KBM-7 (cell line): ENCODE results near the gene DPCD.

Experiments used
- DNase-seq: peaks from one replicate; pipeline ENCODE4 v3.0.0-alpha.2; 2015
- in situ Hi-C: fragments of 300-500 bp; cut with MboI; formaldehyde crosslinking; loops from 2 replicates; pipeline ENCODE4 v1.14.3; 2020; ENCODE audit warnings: low sequenced_read_pairs, low pct_unique_long_range_greater_than_20kb, mixed read lengths

Gene DPCD

DNA sequence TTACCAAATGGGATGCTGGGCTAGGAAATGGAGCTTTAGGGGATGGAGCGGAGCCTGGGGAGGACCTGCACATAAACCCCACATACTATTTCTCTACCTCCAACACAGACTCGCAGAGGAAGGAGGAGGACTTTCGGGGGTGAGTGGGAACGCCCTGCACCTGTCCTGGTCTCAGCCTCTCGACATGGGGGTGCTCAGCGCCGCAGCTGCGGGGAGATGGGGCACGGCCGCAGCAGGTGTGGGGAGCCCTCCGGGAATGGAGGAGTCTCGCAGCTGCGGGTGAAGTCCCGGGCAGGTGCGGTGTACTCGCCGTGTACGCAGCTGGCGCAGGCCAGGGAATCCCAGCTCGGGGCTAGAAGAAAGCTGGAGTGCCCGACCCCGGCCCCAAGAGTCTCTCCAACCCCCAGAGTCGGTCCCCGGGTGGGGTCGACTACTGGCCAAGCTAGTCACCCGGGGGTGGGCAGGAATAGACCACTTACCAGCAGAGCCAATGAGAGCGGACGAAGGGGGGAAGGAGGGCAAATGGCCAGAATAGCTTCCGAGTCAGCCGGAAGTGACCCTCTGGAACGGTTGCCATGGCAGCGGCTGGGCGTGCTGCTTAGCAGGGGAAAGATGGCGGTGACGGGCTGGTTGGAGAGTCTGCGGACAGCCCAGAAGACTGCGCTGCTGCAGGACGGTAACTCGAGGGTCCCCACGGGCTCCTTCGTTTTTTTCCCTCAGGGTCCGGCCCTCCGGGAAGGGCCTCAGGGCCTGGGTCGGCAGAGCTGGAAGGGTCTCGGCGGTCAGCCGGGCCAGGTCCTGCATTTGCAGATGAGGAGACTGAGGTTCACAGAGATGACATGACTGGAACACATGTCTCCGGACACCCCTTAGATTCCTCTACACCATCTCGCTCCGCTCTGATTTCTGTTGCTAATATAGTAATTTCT is at the start of gene DPCD, which contains the start of gene POLL:
Gene DPCD, plus strand, starts transcription at position 597 of the 929 bp plus-strand sequence. Its CDS starts 16 bp downstream, at position 613.
Gene POLL, minus strand, starts transcription at position 533 of the 929 bp plus-strand sequence. CDS start 897 bp downstream, outside the sequence.
- peak; percentile 94 for DNase-seq
- in situ Hi-C loops = no loop called here

DNA sequence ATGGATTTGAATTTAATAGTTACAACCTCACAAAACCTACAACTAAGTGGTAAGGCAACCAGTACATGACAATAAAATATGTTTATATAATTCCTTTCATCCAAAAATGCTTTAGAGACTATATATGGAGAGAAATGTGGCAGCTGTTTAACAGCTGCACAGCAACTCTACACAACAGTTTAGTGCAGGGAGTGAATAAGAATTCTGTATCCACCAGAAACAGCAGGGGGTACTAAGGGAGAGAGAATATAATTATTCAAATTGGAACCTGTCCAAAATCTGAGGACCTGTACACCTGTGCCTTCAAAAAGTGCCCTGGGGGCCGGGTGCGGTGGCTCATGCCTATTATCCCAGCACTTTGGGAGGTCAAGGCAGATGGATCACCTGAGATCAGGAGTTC is 49.7 kb upstream of the DPCD start:
- no peak for DNase-seq

DNA sequence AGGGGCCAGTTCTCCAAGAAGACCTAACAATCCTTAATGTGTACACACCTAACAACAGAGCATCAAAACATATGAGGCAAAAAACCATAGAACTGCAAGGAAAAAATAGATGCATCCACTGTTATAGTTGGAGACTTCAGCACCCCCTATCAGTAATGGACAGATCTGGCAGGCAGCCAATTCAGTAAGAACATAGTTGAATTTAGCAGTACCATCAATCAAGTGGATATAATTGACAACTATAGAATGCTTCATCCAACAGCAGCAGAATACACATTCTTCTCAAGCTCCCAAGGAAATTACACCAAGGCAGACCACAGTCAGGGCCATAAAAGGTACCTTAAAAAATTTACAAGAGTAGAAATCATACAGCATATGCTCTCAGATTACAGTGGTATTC is 42.2 kb upstream of the DPCD start:
- DNase-seq = no peak
- in situ Hi-C loops = no loop called here

More for the DNA sequence above, 49.7 kb upstream of the DPCD start:
- in situ Hi-C loops = no loop called here

DNA sequence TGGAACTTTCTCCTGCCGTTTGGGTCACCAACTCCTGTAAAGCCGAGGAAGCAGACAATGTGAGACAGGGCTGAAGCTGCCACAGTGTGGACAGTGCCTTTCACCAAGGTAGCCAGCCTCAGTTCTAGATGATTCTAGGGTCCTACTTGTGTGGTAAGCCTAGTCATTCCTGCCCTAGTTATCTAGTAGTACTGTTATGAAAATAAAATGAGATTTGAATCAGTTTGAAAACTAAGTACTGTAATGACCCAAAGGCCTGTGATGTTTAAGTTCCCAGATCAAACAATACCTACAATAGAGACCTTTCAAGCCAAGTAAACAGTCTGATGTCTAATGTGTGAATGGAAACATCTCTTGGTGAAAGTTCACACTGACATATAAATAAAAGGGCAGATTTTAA is 37.2 kb upstream of the DPCD start:
- DNase-seq = no peak
- in situ Hi-C loops = loop anchor here (25.0 kb wide), 1 partner anchor 264 kb away; no protein-coding TSS in a partner anchor

DNA sequence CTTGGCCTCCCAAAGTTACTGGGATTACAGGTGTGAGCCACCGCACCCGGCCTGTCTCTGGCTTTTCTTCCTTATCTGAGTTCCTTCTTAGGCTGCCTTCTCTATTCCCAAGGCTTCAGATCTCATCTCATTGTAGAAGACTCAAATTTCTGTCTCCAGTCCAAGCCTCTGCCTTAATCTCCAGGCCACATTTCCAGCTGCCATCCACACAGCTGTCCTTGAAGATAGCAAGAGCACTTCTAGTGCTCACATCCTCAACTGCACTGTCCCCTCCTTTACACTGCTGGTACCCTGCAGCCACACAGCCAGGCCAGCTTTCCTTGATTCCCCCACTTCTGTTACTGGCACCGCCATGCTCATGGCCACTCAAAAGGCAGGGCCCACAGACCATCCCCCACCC is 35.7 kb upstream of the DPCD start:
- in situ Hi-C loops = loop anchor here (25.0 kb wide), 1 partner anchor 265 kb away; no protein-coding TSS in a partner anchor
- DNase-seq = no peak

DNA sequence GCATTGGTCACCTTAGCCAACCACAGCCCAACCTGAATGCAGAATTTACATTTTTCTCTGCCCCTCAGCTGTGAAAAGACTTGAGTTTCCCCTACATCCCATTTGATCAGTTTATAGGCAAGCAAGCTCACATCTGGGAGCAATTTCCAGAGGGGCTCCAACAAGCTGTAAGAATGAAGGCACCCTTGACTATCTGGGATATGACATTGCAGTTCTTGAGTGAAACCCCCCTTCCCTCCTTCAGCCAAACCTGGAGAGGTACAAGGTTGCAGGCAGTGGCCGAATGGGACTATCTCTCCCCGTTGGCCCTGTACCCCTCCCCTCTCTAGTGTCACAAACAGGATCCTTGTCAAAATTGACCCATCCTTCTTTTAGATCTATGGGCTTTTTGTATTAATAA is 30.6 kb upstream of the DPCD start:
- in situ Hi-C loops = loop anchor here (25.0 kb wide), 1 partner anchor 270 kb away; no protein-coding TSS in a partner anchor

DNA sequence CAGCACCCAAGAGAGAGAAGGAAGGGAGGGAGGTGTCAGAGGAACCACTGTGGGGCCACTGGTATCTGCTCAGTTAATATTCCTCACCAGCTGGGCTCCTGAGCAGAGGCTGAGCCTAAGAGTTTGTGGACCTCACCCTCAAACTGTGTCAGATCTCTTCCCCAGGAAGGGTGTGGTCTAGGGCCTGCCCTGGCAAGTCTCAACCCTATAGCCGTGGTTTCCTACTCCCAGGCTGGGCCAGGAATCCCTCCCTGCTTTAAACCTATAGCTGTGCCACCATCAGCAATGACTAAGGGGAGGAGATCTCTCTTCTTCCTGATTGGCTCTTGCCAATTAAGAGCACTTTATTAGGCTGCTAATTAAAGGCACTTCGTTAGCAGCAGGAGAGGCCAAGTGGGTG is 29.9 kb upstream of the DPCD start:
- DNase-seq = peak; percentile 43
- in situ Hi-C loops = loop anchor here (25.0 kb wide), 1 partner anchor 271 kb away; no protein-coding TSS in a partner anchor

More for the DNA sequence above, 30.6 kb upstream of the DPCD start:
- DNase-seq = no peak

DNA sequence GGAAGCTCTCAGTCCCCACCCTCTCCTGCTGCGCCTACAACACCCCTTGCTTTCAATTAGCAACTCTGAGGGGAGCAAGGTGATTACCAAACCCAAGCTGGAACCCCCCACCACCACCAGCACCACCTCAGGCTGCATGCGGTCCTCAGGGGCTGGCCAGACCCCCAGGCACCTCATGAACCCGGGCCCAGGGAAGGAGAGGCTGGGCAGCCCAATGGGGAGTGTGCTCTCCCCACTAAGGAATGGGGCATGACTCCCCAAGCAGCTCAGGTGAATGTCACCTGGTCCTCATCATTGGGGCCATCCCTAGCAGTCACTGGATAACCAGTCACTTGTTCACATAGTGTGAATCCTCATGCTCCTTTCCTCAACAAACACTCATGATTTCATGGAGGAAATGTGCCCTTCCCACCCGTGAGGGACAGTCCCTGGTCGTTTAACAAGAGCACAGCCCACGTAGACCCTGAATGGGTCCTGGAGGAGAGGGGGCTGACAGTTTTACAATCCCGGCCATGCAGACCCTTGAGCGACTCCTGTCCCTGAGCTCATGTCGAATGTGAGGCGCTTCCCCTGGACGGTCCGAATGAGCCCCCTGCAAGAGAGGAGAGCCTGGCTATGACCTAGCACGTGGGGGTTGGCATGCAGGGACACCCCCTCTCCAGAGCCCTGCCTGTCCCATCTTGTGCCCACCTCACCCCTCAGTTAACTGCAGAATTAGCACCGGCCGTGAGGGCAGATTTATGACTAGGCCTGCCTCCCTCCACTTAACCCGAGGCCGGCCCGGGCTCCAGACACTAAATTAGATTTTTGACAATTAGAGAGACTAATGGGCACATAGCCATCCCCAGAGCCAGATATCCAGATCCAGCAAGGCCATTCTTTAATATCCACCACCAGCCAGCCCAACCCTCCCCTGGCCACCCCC is 29.2 kb upstream of the DPCD start:
- no peak for DNase-seq
- in situ Hi-C loops = loop anchor here (25.0 kb wide), 1 partner anchor 272 kb away; no protein-coding TSS in a partner anchor

DNA sequence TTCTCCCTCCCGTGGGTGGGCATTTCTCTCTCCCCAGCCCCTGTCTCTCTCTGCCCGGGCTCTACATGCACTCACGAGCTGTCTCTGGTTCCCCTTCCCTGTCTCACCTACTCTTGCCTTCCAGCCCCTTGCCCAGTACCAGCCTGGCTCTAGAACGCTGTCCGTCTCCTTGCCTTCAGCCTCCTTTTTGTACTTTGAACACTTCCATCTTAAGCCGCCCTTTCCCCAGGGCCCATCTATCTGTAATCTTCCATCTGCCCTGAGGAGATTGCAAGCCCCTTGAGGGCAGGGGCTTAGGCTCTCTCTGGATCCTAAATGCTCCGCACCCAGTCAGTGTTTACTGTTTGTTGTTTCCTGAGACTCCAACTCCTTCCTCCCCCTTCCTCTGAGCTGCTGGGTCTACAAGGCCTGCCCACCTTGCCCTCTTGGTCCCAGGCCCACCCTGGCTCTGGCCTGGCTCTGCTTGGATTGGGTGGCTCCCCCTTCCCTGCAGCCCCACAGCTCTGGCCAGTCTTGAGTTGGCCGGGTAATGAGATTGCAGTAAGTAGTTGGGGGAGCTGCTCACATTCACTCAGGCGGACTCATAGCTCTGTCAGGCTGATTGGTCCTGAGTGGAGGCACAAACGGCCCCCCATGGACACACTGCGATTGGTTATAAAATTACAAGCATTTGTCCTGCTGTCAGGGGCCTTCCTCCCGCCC is 28.4 kb upstream of the DPCD start:
- no peak for DNase-seq
- in situ Hi-C loops = loop anchor here (25.0 kb wide), 1 partner anchor 272 kb away; no protein-coding TSS in a partner anchor

DNA sequence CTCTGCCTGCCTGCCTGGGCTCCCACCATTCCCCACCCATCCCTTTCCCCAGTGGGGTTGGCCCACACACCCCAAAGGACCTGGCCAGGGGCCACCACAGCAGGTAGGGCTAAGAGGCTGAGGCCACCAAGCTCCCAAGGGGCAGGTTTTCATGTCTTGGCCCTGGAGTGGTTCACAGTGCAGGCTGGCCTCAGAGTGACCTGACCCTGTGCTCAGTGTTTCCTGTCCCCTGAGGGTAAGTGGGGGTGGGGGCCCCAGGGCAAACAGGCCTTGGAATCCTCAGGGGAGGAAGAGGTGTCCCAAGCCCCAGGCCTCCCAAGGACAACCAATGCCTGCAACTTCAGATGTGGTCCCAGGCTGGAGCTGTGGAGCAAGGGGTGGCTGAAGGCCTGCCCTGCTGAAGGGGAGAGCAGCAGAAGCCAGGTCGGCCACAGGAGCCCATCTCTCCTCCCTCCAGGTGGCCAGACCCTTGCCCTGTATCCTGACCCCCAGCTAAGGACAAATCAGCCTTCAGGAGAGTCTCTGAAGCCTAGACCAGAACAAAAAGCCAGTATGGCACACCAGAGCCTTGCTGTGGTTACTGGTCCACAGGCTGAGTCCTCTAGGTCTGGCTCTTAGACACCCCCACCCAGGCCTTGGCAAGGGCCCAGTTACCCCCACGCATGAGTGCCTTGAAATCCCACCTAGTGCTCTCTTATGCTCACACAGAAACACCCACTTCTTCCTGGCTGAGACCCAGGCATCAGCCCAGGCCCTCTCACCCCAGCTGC is 27.6 kb upstream of the DPCD start:
- in situ Hi-C loops = loop anchor here (25.0 kb wide), 1 partner anchor 273 kb away; no protein-coding TSS in a partner anchor
- DNase-seq = no peak

DNA sequence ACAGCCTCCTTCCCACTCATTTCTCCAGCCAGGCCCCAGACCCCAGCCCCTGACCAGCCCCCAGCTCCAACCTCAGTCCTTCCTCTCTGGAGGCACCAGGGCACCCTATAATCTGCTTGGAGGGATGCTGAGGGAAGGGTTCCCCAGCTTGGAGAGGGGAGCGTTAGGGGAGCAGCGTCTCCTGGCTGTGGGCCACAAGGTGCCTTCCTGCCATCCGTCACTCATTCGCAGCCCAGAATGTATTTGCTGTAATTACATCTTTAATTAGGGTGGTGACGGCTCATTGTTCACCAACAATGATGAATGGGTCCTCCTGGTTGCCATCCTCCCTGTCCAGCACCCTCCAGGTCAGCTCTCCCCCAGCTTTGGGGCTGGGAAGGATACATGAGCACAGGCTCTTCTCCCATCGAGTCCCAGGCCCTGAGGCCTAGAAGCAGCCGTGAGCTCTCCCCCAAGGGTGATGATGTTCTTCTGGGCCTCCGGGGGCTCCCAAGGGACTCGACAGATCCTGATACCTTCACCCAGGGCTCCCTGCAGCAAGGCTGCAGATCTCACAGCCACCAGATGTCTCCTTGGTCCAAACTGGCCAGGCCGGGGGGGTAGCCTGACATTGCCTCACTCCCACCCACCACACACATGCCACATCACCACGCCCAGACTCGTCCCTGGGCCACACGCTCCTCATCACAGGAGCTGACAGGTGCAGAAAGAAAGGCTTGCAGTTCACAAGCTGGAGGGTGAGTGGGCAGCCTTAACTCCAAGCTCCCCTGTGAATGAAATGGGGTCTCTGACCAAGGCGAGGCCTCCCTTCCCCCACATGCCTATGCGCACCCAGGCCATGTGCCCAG is 26.8 kb upstream of the DPCD start:
- DNase-seq = no peak
- in situ Hi-C loops = loop anchor here (25.0 kb wide), 1 partner anchor 274 kb away; no protein-coding TSS in a partner anchor

DNA sequence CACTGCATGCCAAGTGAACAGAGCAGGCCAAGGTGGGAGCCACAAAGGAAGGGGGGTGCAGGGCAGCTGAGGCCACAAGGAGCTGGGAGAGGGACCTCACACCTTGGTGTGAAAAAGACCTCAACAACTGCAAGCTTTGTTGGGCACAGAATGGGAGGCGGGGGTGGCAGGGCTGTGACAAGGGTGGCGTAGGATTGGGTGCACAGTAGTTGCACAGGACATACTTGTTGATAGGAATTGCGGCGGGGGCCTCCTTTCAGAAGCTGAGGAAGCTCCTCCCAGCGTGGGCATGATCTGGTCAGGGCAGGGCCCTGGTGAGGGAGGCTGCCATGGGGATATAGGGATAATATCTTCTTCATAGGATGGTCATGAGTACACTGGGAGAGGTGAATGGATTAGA is 25.9 kb upstream of the DPCD start:
- no peak for DNase-seq
- in situ Hi-C loops = loop anchor here (25.0 kb wide), 1 partner anchor 275 kb away; no protein-coding TSS in a partner anchor

DNA sequence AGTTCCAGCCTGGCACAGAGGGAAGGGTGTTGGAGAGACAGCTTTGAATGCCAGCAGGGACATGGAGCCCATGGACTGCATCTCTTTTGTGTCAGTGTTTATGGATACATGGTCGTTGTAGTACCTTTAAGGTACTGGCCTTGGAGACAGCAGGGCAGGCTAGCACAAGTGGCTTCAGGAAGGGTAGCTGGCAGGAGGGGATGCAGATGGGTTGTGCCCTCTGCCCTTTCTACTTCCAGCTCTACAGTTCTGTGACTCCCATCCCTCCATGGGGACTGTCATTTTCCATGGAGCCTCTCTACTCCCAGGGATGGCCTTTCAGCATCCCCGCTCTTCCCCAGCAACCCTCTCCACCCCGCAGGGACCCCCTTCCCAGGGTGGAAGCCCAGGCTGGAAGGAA is 25.1 kb upstream of the DPCD start:
- in situ Hi-C loops = loop anchor here (25.0 kb wide), 1 partner anchor 276 kb away; no protein-coding TSS in a partner anchor
- DNase-seq = no peak

DNA sequence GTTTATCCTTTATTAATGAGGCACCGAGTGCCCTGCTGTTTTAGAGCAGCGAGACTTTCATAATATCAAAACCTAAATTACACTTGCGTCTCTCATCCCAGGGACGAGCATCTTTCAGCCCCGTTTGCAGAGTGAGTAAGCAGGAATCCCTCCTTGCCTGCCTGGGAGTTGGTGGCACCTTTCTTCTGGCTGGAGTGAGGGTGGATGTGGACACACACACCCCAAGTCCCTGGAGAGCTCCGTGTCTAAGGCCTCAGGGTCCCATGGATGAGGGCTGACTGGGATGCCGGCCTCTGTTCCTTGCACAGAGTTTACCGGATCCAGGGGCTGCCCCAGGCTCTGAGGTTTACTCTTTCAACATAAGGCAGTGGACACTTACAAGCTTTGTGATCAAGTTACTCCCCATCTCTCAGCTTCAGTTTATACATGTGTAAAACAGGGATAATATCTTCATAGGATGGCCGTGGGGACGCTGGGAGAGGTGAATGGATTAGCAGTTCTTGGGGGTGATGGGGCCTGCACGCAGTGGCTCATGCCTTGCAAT is 24.6 kb upstream of the DPCD start:
- in situ Hi-C loops = loop anchor here (25.0 kb wide), 1 partner anchor 276 kb away; no protein-coding TSS in a partner anchor
- DNase-seq = no peak

DNA sequence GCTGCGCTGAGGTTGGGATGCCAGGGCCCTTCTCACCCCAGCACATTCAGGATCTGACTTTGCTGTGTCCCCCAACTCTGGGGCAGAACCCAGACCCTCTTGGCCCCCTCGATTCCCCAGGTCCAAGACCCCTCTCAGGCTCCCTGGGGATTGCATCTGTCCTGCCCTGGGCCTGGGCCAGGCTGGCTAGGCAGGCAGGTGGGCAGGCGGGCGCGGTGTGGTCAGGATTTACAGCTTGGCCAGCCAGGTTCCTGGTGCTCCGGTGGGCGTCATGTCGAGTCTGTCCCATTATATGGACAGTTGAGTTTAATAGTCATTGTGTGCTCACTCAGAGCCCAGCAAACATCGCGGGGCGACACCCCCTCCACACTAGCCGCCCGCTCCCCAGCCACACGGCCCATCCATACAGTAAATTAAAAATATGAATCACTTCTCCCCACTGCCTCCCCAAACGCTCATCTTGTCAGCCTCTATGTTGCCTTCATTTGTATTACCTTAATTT is 23.6 kb upstream of the DPCD start:
- in situ Hi-C loops = loop anchor here (25.0 kb wide), 1 partner anchor 277 kb away; no protein-coding TSS in a partner anchor
- no peak for DNase-seq

DNA sequence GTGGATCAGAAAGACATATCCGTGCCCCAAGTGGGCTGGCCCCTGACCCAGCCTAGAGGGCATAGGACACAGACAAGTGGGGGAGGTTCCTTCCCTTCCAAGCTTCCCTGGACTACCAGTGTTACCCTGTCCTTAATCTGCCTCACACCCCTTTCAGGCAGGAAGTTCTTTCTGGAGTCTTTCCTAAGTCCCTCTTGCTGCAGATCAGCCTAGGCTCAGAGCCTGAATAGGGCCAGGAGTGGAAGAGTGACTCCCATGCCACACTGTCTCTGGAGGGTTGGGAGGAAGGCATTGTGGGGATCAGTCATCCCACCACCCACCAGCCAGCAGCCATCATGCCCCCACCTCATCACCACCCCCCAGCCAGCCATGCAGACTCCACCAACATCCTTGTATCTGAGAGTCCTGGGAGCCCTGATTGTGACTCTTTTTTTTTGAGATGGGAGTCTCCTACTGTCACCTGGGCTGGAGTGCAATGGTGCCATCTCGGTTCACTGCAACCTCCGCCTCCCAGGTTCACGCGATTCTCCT is 22.7 kb upstream of the DPCD start:
- no peak for DNase-seq
- in situ Hi-C loops = loop anchor here (25.0 kb wide), 1 partner anchor 278 kb away; no protein-coding TSS in a partner anchor
